ENCODE measurements around the gene FOXO6.

- TF ChIP-seq, protein P1, sequence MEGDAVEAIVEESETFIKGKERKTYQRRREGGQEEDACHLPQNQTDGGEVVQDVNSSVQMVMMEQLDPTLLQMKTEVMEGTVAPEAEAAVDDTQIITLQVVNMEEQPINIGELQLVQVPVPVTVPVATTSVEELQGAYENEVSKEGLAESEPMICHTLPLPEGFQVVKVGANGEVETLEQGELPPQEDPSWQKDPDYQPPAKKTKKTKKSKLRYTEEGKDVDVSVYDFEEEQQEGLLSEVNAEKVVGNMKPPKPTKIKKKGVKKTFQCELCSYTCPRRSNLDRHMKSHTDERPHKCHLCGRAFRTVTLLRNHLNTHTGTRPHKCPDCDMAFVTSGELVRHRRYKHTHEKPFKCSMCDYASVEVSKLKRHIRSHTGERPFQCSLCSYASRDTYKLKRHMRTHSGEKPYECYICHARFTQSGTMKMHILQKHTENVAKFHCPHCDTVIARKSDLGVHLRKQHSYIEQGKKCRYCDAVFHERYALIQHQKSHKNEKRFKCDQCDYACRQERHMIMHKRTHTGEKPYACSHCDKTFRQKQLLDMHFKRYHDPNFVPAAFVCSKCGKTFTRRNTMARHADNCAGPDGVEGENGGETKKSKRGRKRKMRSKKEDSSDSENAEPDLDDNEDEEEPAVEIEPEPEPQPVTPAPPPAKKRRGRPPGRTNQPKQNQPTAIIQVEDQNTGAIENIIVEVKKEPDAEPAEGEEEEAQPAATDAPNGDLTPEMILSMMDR (IDR thresholded peaks at IDR 0.05; ENCODE audit: low read depth, low read length) = no peak
- no peak for TF ChIP-seq EZH2phosphoT487 (IDR thresholded peaks at IDR 0.05; ENCODE audit: low read depth)
These were observed 1.8 kb upstream of the FOXO6 start for GRCh38 chr1:41359211-41360073.
